HEK293 (cell line): Measurements from ENCODE around the gene STRIP1.

ENCODE experiments used
- CTCF ChIA-PET: fragments of 350-600 bp; formaldehyde crosslinking; extraction: SDS; loops from one replicate; lab custom pipeline; 2021; ENCODE audit warnings: antibody characterized with exemption; lab: Yijun Ruan, JAX
- POLR2A ChIA-PET: fragments of 300-600 bp; formaldehyde crosslinking; extraction: SDS; loops from one replicate; lab custom pipeline; 2020; ENCODE audit warnings: antibody characterized with exemption, inconsistent platforms; lab: Yijun Ruan, JAX
- H3K27ac ChIP-seq: fragments of 200-500 bp; sonication (Bioruptor generic); 2 replicates; pipeline ENCODE4 v1.5.1; 2014; ENCODE audit warnings: low read depth, low read length, control low read depth, inconsistent platforms; ENCODE audit errors: extremely low read depth
- H3K36me3 ChIP-seq, 2 experiments: fragments of 200-500 bp in 1 of 2; sonication (Bioruptor generic) in 1 of 2; 1 replicate in 1 of 2; 2 replicates in 1 of 2; pipeline ENCODE4 v1.5.1; 2014 to 2017; ENCODE audit warnings: inconsistent platforms in 2 of 2, low read length in 2 of 2; ENCODE audit not compliant: control insufficient read depth in 2 of 2, insufficient read depth in 1 of 2
- H3K4me1 ChIP-seq: fragments of 200-500 bp; sonication (Bioruptor generic); 2 replicates; pipeline ENCODE4 v1.5.1; 2014; ENCODE audit warnings: mild to moderate bottlenecking, low read length, inconsistent platforms; ENCODE audit not compliant: control insufficient read depth, insufficient read depth
- H3K4me3 ChIP-seq: 2 replicates; pipeline ENCODE4 v1.5.1; 2011; ENCODE audit warnings: low read depth, mild to moderate bottlenecking, control low read depth, low read length, moderate library complexity
- H3K9me3 ChIP-seq: fragments of 200-500 bp; sonication (Bioruptor generic); 2 replicates; pipeline ENCODE4 v1.5.1; 2014; ENCODE audit warnings: low read depth, low read length, inconsistent platforms; ENCODE audit not compliant: control insufficient read depth, insufficient read depth
- HOXA7 ChIP-seq: sonication (generic); formaldehyde crosslinking; IDR thresholded peaks from 2 replicates; pipeline ENCODE4 v1.8.1; 2022; ENCODE audit warnings: missing genetic modification reagents, borderline replicate concordance
- KLF16 ChIP-seq: fragments of 450-650 bp; formaldehyde crosslinking; IDR thresholded peaks from 2 replicates; pipeline ENCODE4 v1.5.1; 2017; ENCODE audit warnings: missing biosample characterization, missing genetic modification characterization
- PATZ1 ChIP-seq: fragments of 450-650 bp; formaldehyde crosslinking; IDR thresholded peaks from 2 replicates; pipeline ENCODE4 v1.5.1; 2016; ENCODE audit warnings: missing biosample characterization, missing genetic modification characterization
- PRDM4 ChIP-seq: fragments of 450-650 bp; formaldehyde crosslinking; IDR thresholded peaks from 2 replicates; pipeline ENCODE4 v1.5.1; 2017; ENCODE audit warnings: missing biosample characterization, missing genetic modification characterization
- SALL2 ChIP-seq: fragments of 450-650 bp; formaldehyde crosslinking; IDR thresholded peaks from 2 replicates; pipeline ENCODE4 v1.5.0; 2017; ENCODE audit warnings: missing biosample characterization, mild to moderate bottlenecking, missing genetic modification characterization, borderline replicate concordance
- ZBTB8A ChIP-seq: fragments of 450-650 bp; formaldehyde crosslinking; IDR thresholded peaks from 2 replicates; pipeline ENCODE4 v1.5.1; 2016; ENCODE audit warnings: missing biosample characterization, missing genetic modification characterization
- ZFHX2 ChIP-seq: fragments of 450-650 bp; formaldehyde crosslinking; conservative IDR thresholded peaks from 2 replicates; pipeline ENCODE4 v1.5.1; 2016; ENCODE audit warnings: missing biosample characterization, missing genetic modification characterization
- ZFP3 ChIP-seq: fragments of 450-650 bp; formaldehyde crosslinking; IDR thresholded peaks from 2 replicates; pipeline ENCODE4 v1.5.1; 2016; ENCODE audit warnings: low read depth, missing biosample characterization, missing genetic modification characterization
- ZNF292 ChIP-seq: fragments of 450-650 bp; formaldehyde crosslinking; IDR thresholded peaks from 2 replicates; pipeline ENCODE4 v1.5.1; 2016; ENCODE audit warnings: low read depth, missing biosample characterization, missing genetic modification characterization, borderline replicate concordance
- ZNF324 ChIP-seq: fragments of 450-650 bp; formaldehyde crosslinking; IDR thresholded peaks from 2 replicates; pipeline ENCODE4 v1.5.1; 2016; ENCODE audit warnings: missing biosample characterization, missing genetic modification characterization
- ZNF510 ChIP-seq: fragments of 450-650 bp; formaldehyde crosslinking; IDR thresholded peaks from 2 replicates; pipeline ENCODE4 v1.5.1; 2018; ENCODE audit warnings: mild to moderate bottlenecking, missing genetic modification characterization, missing biosample characterization; ENCODE audit not compliant: insufficient replicate concordance
- ZNF529 ChIP-seq: fragments of 450-650 bp; formaldehyde crosslinking; IDR thresholded peaks from 2 replicates; pipeline ENCODE4 v1.5.1; 2017; ENCODE audit warnings: missing genetic modification characterization, missing biosample characterization; ENCODE audit not compliant: insufficient replicate concordance
- TF ChIP-seq, protein P1 (sequence below): fragments of 450-650 bp; formaldehyde crosslinking; IDR thresholded peaks from 2 replicates; pipeline ENCODE4 v1.5.1; 2016; ENCODE audit warnings: missing biosample characterization, missing genetic modification characterization
- TF ChIP-seq, protein P2 (sequence below): fragments of 450-650 bp; formaldehyde crosslinking; IDR thresholded peaks from 2 replicates; pipeline ENCODE4 v1.5.1; 2017; ENCODE audit warnings: missing biosample characterization, missing genetic modification characterization

STRIP1 gene

DNA sequence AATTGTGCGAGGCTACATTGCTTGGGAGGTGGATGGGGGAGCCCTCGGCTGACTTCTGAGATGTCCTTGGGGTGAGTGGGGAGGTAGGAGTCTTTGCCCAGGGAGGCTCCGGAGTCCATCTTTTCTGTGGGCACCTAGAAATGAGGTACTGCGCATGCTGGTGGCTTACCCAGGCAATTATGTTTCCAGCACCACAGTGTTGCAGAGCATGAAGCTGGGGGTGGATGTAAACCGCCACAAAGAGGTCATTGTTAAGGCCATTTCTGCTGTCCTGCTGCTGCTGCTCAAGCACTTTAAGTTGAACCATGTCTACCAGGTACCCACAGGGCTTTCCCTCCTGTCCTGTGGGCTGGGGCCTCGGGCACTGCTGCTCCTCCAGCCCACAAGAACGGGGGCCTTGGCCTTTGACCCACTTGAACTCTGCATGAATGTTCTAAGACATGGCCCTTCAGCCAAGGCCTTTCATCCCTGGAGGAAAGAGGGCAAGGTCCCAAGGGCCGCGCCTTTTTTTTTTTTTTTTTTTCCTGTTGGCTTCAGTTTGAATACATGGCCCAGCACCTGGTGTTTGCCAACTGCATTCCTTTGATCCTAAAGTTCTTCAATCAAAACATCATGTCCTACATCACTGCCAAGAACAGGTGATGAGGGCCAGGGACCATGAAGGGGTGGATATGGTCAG lies 14.6 kb downstream of the STRIP1 start:
- ChIA-PET POLR2A (interaction anchor here (0.7 to 2.9 kb wide), 2 partner anchors 14 to 486 kb away, joined by 5 to 8 read pairs; partner anchors contain the start of gene STRIP1), CTCF (interaction anchor here (1.0 to 6.8 kb wide), 3 partner anchors 11 to 66 kb away, joined by 3 to 63 read pairs (median 48); partner anchors contain the start of gene UBL4B)
- Histone ChIP-seq H3K36me3 (peaks cover 34 to 99% of the 10 kb centered on the region in 2 experiments), H3K4me1 (no peaks in the 10 kb centered on the region), H3K9me3 (no peaks in the 10 kb centered on the region), H3K27ac (no peak overlapping the region), H3K4me3 (no peak overlapping the region)
- TF ChIP-seq ZBTB8A (tag by site-specific recombination) (no peak), SALL2 (no peak), ZFHX2 (tag by site-specific recombination) (no peak), KLF16 (tag by site-specific recombination) (no peak), ZNF324 (tag by site-specific recombination) (no peak), PRDM4 (no peak), ZNF510 (tag by site-specific recombination) (no peak), ZNF529 (no peak), ZFP3 (tag by site-specific recombination) (no peak), PATZ1 (no peak), ZNF292 (no peak), HOXA7 (CRISPR knock-in tag) (no peak)
- TF ChIP-seq, protein P1, sequence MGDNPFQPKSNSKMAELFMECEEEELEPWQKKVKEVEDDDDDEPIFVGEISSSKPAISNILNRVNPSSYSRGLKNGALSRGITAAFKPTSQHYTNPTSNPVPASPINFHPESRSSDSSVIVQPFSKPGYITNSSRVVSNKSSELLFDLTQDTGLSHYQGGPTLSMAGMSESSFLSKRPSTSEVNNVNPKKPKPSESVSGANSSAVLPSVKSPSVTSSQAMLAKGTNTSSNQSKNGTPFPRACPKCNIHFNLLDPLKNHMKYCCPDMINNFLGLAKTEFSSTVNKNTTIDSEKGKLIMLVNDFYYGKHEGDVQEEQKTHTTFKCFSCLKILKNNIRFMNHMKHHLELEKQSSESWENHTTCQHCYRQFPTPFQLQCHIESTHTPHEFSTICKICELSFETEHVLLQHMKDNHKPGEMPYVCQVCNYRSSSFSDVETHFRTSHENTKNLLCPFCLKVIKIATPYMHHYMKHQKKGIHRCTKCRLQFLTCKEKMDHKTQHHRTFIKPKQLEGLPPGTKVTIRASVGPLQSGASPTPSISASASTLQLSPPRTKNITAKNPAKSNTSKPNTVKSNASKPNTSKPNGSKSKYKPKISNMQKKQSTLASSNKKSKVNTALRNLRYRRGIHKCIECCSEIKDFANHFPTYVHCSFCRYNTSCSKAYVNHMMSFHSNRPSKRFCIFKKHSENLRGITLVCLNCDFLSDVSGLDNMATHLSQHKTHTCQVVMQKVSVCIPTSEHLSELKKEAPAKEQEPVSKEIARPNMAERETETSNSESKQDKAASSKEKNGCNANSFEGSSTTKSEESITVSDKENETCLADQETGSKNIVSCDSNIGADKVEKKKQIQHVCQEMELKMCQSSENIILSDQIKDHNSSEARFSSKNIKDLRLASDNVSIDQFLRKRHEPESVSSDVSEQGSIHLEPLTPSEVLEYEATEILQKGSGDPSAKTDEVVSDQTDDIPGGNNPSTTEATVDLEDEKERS: no peak
- TF ChIP-seq, protein P2, sequence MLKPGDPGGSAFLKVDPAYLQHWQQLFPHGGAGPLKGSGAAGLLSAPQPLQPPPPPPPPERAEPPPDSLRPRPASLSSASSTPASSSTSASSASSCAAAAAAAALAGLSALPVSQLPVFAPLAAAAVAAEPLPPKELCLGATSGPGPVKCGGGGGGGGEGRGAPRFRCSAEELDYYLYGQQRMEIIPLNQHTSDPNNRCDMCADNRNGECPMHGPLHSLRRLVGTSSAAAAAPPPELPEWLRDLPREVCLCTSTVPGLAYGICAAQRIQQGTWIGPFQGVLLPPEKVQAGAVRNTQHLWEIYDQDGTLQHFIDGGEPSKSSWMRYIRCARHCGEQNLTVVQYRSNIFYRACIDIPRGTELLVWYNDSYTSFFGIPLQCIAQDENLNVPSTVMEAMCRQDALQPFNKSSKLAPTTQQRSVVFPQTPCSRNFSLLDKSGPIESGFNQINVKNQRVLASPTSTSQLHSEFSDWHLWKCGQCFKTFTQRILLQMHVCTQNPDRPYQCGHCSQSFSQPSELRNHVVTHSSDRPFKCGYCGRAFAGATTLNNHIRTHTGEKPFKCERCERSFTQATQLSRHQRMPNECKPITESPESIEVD: no peak
